ENCODE results near the gene F2R.
A peak's percentile ranks its signal among the peaks of the same experiment; 100 is the strongest.

F2R gene

DNA sequence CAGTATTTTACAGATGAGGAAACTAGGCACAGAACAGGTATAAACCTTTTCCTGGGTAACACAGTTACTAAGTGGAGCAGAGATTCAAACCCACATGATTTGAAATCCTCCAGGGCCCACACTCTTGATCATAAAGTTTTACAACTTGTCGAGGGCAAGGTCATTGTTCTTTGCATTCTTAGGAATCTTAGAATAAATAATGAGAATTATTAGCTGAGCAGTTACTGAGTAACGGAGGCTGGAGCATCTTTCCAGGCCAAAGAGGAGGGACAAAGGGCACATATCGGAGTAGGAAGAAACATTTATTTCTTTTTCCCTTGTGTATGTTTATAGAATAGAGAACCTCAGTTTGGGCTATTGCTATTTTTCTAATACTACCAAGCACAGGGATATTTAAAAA is 27.1 kb upstream of the F2R start:
- peak; percentile 3 for ATAC-seq
- TF ChIP-seq GLIS3 (CRISPR knock-in tag; IDR thresholded peaks at IDR 0.05) (no peak), PATZ1 (CRISPR knock-in tag; IDR thresholded peaks at IDR 0.05; ENCODE audit: borderline replicate concordance) (no peak), SNAI2 (CRISPR knock-in tag; IDR thresholded peaks at IDR 0.05) (0 out of 2 replicates have a peak, but pooled peaks have one; percentile 21), ZFP3 (CRISPR knock-in tag; IDR thresholded peaks at IDR 0.05) (no peak)

DNA sequence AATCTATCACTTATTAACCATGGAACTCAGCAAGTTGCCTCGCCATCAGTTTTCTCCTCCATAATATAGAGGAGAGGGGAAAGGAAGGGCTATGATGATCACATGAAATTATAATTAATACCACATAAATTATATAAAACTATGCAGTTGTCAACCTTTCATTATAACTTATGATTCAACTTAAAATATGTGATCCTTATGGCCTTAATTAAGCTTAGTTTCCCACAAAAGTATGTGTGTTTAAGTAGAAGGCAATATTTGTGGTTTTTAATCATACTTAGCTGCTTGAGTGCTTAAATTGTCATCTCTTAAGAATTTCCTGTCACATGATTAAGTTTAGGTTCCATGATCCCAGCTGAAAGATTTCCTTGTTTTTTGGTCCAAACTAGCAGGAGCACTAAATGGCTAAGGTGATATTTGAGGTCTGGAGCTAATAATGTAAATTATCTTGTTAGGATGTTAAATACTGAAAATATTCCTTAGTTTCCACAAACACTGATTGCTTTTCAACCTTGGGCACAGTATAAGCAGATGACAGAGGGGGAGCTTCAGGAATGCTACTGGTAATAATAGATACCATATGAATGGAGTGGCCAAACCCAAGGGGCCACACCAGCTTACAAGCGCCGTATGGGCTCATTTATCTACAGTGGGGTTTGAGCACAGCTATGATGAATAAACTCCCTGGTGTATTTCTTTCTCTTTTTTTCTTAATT is 26.4 kb upstream of the F2R start:
- peak; percentile 65; the same call in 1 of the 2 replicates for TF ChIP-seq RARB (CRISPR knock-in tag; IDR thresholded peaks at IDR 0.05)
- no peak for TF ChIP-seq ZNF70 (CRISPR knock-in tag; IDR thresholded peaks at IDR 0.05)
- TF ChIP-seq ISL1 (CRISPR knock-in tag; IDR thresholded peaks at IDR 0.05): peak; percentile 99
- no peak for TF ChIP-seq ZNF565 (CRISPR knock-in tag; conservative IDR thresholded peaks at IDR 0.05; ENCODE audit: low read depth)
- peak; percentile 26; the same call in 1 of the 2 replicates for TF ChIP-seq CSDC2 (CRISPR knock-in tag; IDR thresholded peaks at IDR 0.05)
- TF ChIP-seq ZNF8 (CRISPR knock-in tag; IDR thresholded peaks at IDR 0.05): peak; percentile 42; the same call in 1 of the 2 replicates
- TF ChIP-seq ZC3H10 (CRISPR knock-in tag; IDR thresholded peaks at IDR 0.05): peak; percentile 84
- TF ChIP-seq GLIS3 (CRISPR knock-in tag; IDR thresholded peaks at IDR 0.05): no peak
- peak; percentile 92 for TF ChIP-seq PATZ1 (CRISPR knock-in tag; IDR thresholded peaks at IDR 0.05; ENCODE audit: borderline replicate concordance)
- TF ChIP-seq BACH2 (CRISPR knock-in tag; IDR thresholded peaks at IDR 0.05; ENCODE audit: borderline replicate concordance): no peak
- no peak for TF ChIP-seq TSHZ2 (CRISPR knock-in tag; IDR thresholded peaks at IDR 0.05)
- TF ChIP-seq ZFP30 (CRISPR knock-in tag; IDR thresholded peaks at IDR 0.05): no peak
- TF ChIP-seq OSR1 (CRISPR knock-in tag; IDR thresholded peaks at IDR 0.05): no peak
- TF ChIP-seq ESRRG (CRISPR knock-in tag; IDR thresholded peaks at IDR 0.05): no peak
- TF ChIP-seq CSRNP3 (CRISPR knock-in tag; IDR thresholded peaks at IDR 0.05): peak; percentile 86
- TF ChIP-seq, protein P1, sequence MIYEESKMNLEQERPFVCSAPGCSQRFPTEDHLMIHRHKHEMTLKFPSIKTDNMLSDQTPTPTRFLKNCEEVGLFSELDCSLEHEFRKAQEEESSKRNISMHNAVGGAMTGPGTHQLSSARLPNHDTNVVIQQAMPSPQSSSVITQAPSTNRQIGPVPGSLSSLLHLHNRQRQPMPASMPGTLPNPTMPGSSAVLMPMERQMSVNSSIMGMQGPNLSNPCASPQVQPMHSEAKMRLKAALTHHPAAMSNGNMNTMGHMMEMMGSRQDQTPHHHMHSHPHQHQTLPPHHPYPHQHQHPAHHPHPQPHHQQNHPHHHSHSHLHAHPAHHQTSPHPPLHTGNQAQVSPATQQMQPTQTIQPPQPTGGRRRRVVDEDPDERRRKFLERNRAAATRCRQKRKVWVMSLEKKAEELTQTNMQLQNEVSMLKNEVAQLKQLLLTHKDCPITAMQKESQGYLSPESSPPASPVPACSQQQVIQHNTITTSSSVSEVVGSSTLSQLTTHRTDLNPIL (CRISPR knock-in tag; IDR thresholded peaks at IDR 0.05; ENCODE audit: low read depth): peak; percentile 96
- TF ChIP-seq POU6F1 (CRISPR knock-in tag; IDR thresholded peaks at IDR 0.05; ENCODE audit: borderline replicate concordance, low read depth): no peak; the same call in 1 of the 2 replicates
- no peak for TF ChIP-seq PPARA (CRISPR knock-in tag; IDR thresholded peaks at IDR 0.05; ENCODE audit: borderline replicate concordance)
- TF ChIP-seq SNAI2 (CRISPR knock-in tag; IDR thresholded peaks at IDR 0.05): peak; percentile 62; the same call in 1 of the 2 replicates
- no peak; the same call in 1 of the 2 replicates for TF ChIP-seq TCF4 (CRISPR knock-in tag; IDR thresholded peaks at IDR 0.05; ENCODE audit: borderline replicate concordance)
- no peak for TF ChIP-seq ARNTL (CRISPR knock-in tag; IDR thresholded peaks at IDR 0.05; ENCODE audit: borderline replicate concordance, low read depth)
- peak; percentile 17; the same call in 1 of the 2 replicates for TF ChIP-seq ZFP3 (CRISPR knock-in tag; IDR thresholded peaks at IDR 0.05)
- TF ChIP-seq TOX (CRISPR knock-in tag; IDR thresholded peaks at IDR 0.05; ENCODE audit: borderline replicate concordance): peak; percentile 90; the same call in 1 of the 2 replicates
- peak; percentile 87 for ATAC-seq

Measured in SK-N-SH treated with all-trans-retinoic acid at 6 μM for 48 hours (cell line).